Measurements from ENCODE around the gene A2ML1. TPM values are rescaled to one million over a fixed set of nuclear protein-coding genes. Genes with fewer than 3 reads are reported as not detected.

Gene A2ML1
- total RNA-seq, 2 experiments from 2014 or later = not detected

DNA sequence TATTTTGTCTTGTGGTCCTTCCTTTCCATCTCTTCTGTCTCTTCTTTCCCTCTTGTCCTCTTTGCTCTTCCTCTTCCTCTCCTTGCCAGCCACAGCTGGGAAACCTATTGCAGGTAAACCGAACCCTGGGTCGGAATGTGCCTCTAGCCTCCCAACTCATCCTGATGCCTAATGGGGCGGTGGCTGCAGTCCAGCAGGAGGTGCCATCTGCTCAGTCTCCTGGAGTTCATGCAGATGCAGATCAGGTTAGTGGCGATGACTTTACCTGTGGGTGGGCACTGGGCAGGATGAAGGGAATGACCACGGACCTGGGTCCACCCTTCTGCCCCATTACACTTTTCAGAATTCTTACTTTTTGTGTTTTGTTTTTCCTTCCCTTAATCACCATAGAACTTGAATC lies 100.1 kb downstream of the A2ML1 start:
- H3K4me1 Mint-ChIP-seq = no peaks in the 10 kb centered on the region
- DNase-seq (no peak), ATAC-seq (no peak)
- no peaks in the 10 kb centered on the region for H3K9me3 Mint-ChIP-seq (ENCODE audit: low read depth)
- H3K36me3 Mint-ChIP-seq = no peaks in the 10 kb centered on the region
- CTCF ChIA-PET = interaction anchor here (2.0 kb wide), 1 partner anchor 32 kb away, joined by 4 read pairs; no protein-coding TSS in a partner anchor
- no peak overlapping the region for H3K4me3 Mint-ChIP-seq
- H3K27ac Mint-ChIP-seq = no peak overlapping the region
- H3K27me3 Mint-ChIP-seq = no peaks in the 10 kb centered on the region

Other genes starting within 250 kb of the A2ML1 start
- not detected for gene AICDA, start 209.8 kb upstream of the A2ML1 start, total RNA-seq
- not detected for gene MFAP5, start 159.8 kb upstream of the A2ML1 start, total RNA-seq
- gene RIMKLB, start 124.6 kb upstream of the A2ML1 start, total RNA-seq = 1 to 10 TPM; 1.1 to 2.1 TPM
- gene PHC1, start 91.9 kb downstream of the A2ML1 start, total RNA-seq = 1 to 10 TPM; 5.1 to 9.2 TPM
- gene M6PR, start 127.0 kb downstream of the A2ML1 start, total RNA-seq = 100 to 1,000 TPM; 182 to 206 TPM
- 1 to 10 TPM; 4.3 to 5.6 TPM for gene KLRG1, start 166.9 kb downstream of the A2ML1 start, total RNA-seq